ENCODE data around the gene KRCC1.
"Not testable (repeated sequence)": the region's sequence is repeated elsewhere in the genome, so short reads cannot be mapped to it uniquely, and the experiment has no call there.

Gene KRCC1

GRCh38 chr2:88074150-88074549 is 18.6 kb upstream of the KRCC1 start:
- DNase-seq = no peak

GRCh38 chr2:88071365-88071764 is 15.8 kb upstream of the KRCC1 start:
- DNase-seq = no peak

GRCh38 chr2:88070055-88070454 is 14.5 kb upstream of the KRCC1 start:
- DNase-seq = no peak

- no peak for DNase-seq
These were observed 13.5 kb upstream of the KRCC1 start for GRCh38 chr2:88069117-88069516.

- DNase-seq = no peak
These were observed 12.5 kb upstream of the KRCC1 start for GRCh38 chr2:88068044-88068443.

GRCh38 chr2:88067598-88067997 is 12.0 kb upstream of the KRCC1 start, which contains the start of gene SMYD1:
SMYD1 (plus strand) TSS chr2:88067825; CDS start chr2:88067865, 40 bp downstream.
- DNase-seq = no peak

GRCh38 chr2:88067189-88067588 is 11.6 kb upstream of the KRCC1 start:
- DNase-seq = no peak

GRCh38 chr2:88066543-88066942 is 11.0 kb upstream of the KRCC1 start:
- DNase-seq = no peak

- DNase-seq = no peak
These were observed 5.7 kb upstream of the KRCC1 start for GRCh38 chr2:88061295-88061694.

GRCh38 chr2:88060907-88061275 is 5.3 kb upstream of the KRCC1 start:
- no peak for DNase-seq

GRCh38 chr2:88059979-88060906 is 4.7 kb upstream of the KRCC1 start:
- peak; percentile 46 to 57 for DNase-seq

- no peak for DNase-seq
These were observed 2.6 kb upstream of the KRCC1 start for GRCh38 chr2:88058191-88058590.

GRCh38 chr2:88057437-88057844 is 1.9 kb upstream of the KRCC1 start:
- no peak for DNase-seq

GRCh38 chr2:88054782-88055370 is 707 bp downstream of the KRCC1 start:
- peak in 1 of 2 experiments; percentile 38 for DNase-seq

- no peak for DNase-seq
These were observed 1.4 kb downstream of the KRCC1 start for GRCh38 chr2:88053934-88054781.

GRCh38 chr2:88053296-88053695 is 2.3 kb downstream of the KRCC1 start:
- DNase-seq = peak; percentile 29 to 51

- no peak for DNase-seq
These were observed 3.8 kb downstream of the KRCC1 start for GRCh38 chr2:88051792-88052191.

- DNase-seq = no peak
These were observed 6.0 kb downstream of the KRCC1 start for GRCh38 chr2:88049622-88050021.

- DNase-seq = no peak
These were observed 7.0 kb downstream of the KRCC1 start for GRCh38 chr2:88048541-88048940.

- DNase-seq = not testable (repeated sequence)
These were observed 10.0 kb downstream of the KRCC1 start for GRCh38 chr2:88045561-88045960.

GRCh38 chr2:88042476-88042875 is 13.1 kb downstream of the KRCC1 start:
- no peak for DNase-seq

GRCh38 chr2:88038263-88039105 is 17.1 kb downstream of the KRCC1 start:
- DNase-seq = no peak

All from AML-193 (cell line).